B cell (primary cell): Measurements from ENCODE around the gene CCR3. TPM values are rescaled to one million over a fixed set of nuclear protein-coding genes. Genes with fewer than 3 reads are reported as not detected.
A peak's percentile ranks its signal among the peaks of the same experiment; 100 is the strongest.
"Not testable (repeated sequence)": the region's sequence is repeated elsewhere in the genome, so short reads cannot be mapped to it uniquely, and the experiment has no call there.

ENCODE experiments used
- ATAC-seq: fragments of 200-7000 bp; cut with Tn5 transposase; one replicate; pipeline ENCODE4 v1.10.0; 2021; ENCODE audit warnings: low read depth, mild to moderate bottlenecking, moderate number of reproducible peaks, moderate library complexity
- CTCF ChIA-PET: fragments of 350-600 bp; sonication (Branson Sonifier 250); formaldehyde crosslinking; loops from one replicate; lab custom pipeline; 2021; ENCODE audit warnings: antibody characterized with exemption, inconsistent platforms; lab: Charles Lee
- POLR2A ChIA-PET: fragments of 350-600 bp; sonication (Branson Sonifier 250); formaldehyde crosslinking; loops from one replicate; lab custom pipeline; 2021; ENCODE audit warnings: antibody characterized with exemption; lab: Charles Lee
- DNase-seq: peaks from one replicate; pipeline ENCODE4 v3.0.0; 2013
- H2AFZ ChIP-seq: 2 replicates; pipeline ENCODE4 v1.6.1; 2012; ENCODE audit warnings: mild to moderate bottlenecking, low read depth, low read length; ENCODE audit not compliant: insufficient read depth, poor library complexity, severe bottlenecking
- H3K27ac ChIP-seq, 2 donors: 1 replicate in 1 of 2; 2 replicates in 1 of 2; pipeline ENCODE4 v1.5.1; 2012 to 2013; ENCODE audit warnings: low read length in 2 of 2, mild to moderate bottlenecking in 2 of 2, moderate library complexity in 1 of 2
- H3K27me3 ChIP-seq, 4 experiments: fragments of 200-600 bp in 1 of 4; sonication (generic) in 1 of 4; replicated peaks in 1 of 4; 1 replicate in 2 of 4; 2 replicates in 2 of 4; pipeline versions ENCODE4 v1.6.1 to v1.7.0; 2013 to 2016; ENCODE audit warnings: low read length in 3 of 4, mild to moderate bottlenecking in 2 of 4, mixed read lengths in 1 of 4, moderate library complexity in 1 of 4; ENCODE audit not compliant: insufficient read depth in 4 of 4, control insufficient read depth in 3 of 4; ENCODE audit errors: control extremely low read depth in 1 of 4
- H3K36me3 ChIP-seq, 2 experiments: replicated peaks in 1 of 2; 1 replicate in 1 of 2; 2 replicates in 1 of 2; pipeline versions ENCODE4 v1.6.1 to v1.7.1; 2013; ENCODE audit warnings: low read length in 1 of 2; ENCODE audit not compliant: insufficient read depth in 2 of 2, control insufficient read depth in 1 of 2; ENCODE audit errors: control extremely low read depth in 1 of 2, extremely low read depth in 1 of 2
- H3K4me1 ChIP-seq, 2 donors: fragments of 200-600 bp in 1 of 2; sonication (generic) in 1 of 2; 1 replicate in 1 of 2; 2 replicates in 1 of 2; pipeline versions ENCODE4 v1.5.1 to v1.6.1; 2013 to 2017; ENCODE audit warnings: low read length in 2 of 2; ENCODE audit not compliant: control insufficient read depth in 2 of 2, insufficient read depth in 2 of 2
- H3K4me2 ChIP-seq: replicated peaks from 2 replicates; pipeline ENCODE3; 2012; ENCODE audit warnings: mild to moderate bottlenecking, low read depth, low read length; ENCODE audit not compliant: poor library complexity, severe bottlenecking
- H3K4me3 ChIP-seq, 5 experiments: fragments of 200-600 bp in 1 of 5; sonication (generic) in 1 of 5; 1 replicate in 3 of 5; 2 replicates in 2 of 5; pipeline versions ENCODE4 v1.5.1 to v1.7.0; 2011 to 2016; ENCODE audit warnings: low read length in 4 of 5, mild to moderate bottlenecking in 4 of 5, low read depth in 2 of 5, control low read depth in 1 of 5, moderate library complexity in 1 of 5; ENCODE audit not compliant: insufficient read depth in 1 of 5; ENCODE audit errors: control extremely low read depth in 1 of 5, extremely low read depth in 1 of 5
- H3K79me2 ChIP-seq: fragments of 200-600 bp; sonication (generic); one replicate; pipeline ENCODE4 v1.6.0; 2016; ENCODE audit warnings: low read length; ENCODE audit not compliant: control insufficient read depth, insufficient read depth
- H3K9ac ChIP-seq: fragments of 200-600 bp; sonication (generic); 2 replicates; pipeline ENCODE4 v1.6.1; 2017; ENCODE audit warnings: mild to moderate bottlenecking, low read length, moderate library complexity
- H3K9me3 ChIP-seq, 3 donors: one replicate each; pipeline versions ENCODE4 v1.6.1 to v1.7.1; 2013; ENCODE audit warnings: low read length in 2 of 3; ENCODE audit not compliant: control insufficient read depth in 2 of 3, insufficient read depth in 1 of 3; ENCODE audit errors: control extremely low read depth in 1 of 3
- H4K20me1 ChIP-seq: 2 replicates; pipeline ENCODE4 v1.6.0; 2012; ENCODE audit warnings: mild to moderate bottlenecking, low read length; ENCODE audit not compliant: insufficient read depth, control insufficient read depth, poor library complexity, severe bottlenecking
- H3K27ac Mint-ChIP-seq: one replicate; pipeline ENCODE4 v1.8.0; 2021; ENCODE audit warnings: mixed read lengths
- H3K27me3 Mint-ChIP-seq: one replicate; pipeline ENCODE4 v1.8.0; 2021; ENCODE audit warnings: mixed read lengths
- H3K4me1 Mint-ChIP-seq: one replicate; pipeline ENCODE4 v1.8.0; 2021; ENCODE audit warnings: mixed read lengths
- H3K4me3 Mint-ChIP-seq: one replicate; pipeline ENCODE4 v1.8.0; 2021; ENCODE audit warnings: mixed read lengths
- H3K9me3 Mint-ChIP-seq: one replicate; pipeline ENCODE4 v1.8.0; 2022; ENCODE audit warnings: mixed read lengths; ENCODE audit not compliant: insufficient read depth
- CTCF ChIP-seq: fragments of 200-600 bp; IDR thresholded peaks from one replicate; pipeline ENCODE4 v1.8.0; 2022; ENCODE audit warnings: antibody characterized with exemption, mild to moderate bottlenecking
- EZH2 ChIP-seq: IDR thresholded peaks from 2 replicates; pipeline ENCODE4 v1.6.1; 2012; ENCODE audit warnings: borderline replicate concordance, low read depth, mild to moderate bottlenecking, moderate library complexity, low read length; ENCODE audit not compliant: insufficient read depth, poor library complexity, severe bottlenecking
- WGBS: methylation state at CpG from one replicate; pipeline ENCODE4 v1.1.5; 2013; ENCODE audit warnings: missing lambda C conversion rate; ENCODE audit not compliant: insufficient coverage; 5-methylcytosine and 5-hydroxymethylcytosine counted together
- intact Hi-C: fragments of 100-400 bp; cut with micrococcal nuclease; formaldehyde crosslinking; loops from one replicate; pipeline ENCODE4 v1.10.0; 2022
- polyA plus RNA-seq: library from polyadenylated mRNA; depleted of rRNA; stranded (reverse); fragments of >200 nt; gene quantifications from 2 replicates; pipeline ENCODE4 v1.2.3, GENCODE V29; 2012
- total RNA-seq, 2 donors: library from RNA; stranded (reverse); fragments of 120-200 nt in 1 of 2; gene quantifications; 1 replicate in 1 of 2; 2 replicates in 1 of 2; pipeline versions ENCODE4 v1.2.3 to v1.2.4, GENCODE V29; 2013 to 2022

The CCR3 gene
- total and polyA plus RNA-seq, 2 donors (not counting 1 experiment from before 2014, with no cell fraction given) = 0.19 TPM; not detected in 1

- no peak overlapping the region for H3K9ac ChIP-seq
- no peak for ATAC-seq
- peaks cover 4% of the 10 kb centered on the region for H3K79me2 ChIP-seq
Measured at GRCh38 chr3:46206282-46207015, 35.8 kb upstream of the CCR3 start.

GRCh38 chr3:46207514-46207913 lies 34.7 kb upstream of the CCR3 start:
- not testable (repeated sequence) for H3K36me3 ChIP-seq, H3K9me3 Mint-ChIP-seq, H3K9me3 ChIP-seq, H3K27me3 ChIP-seq, DNase-seq, H4K20me1 ChIP-seq, H2AFZ ChIP-seq, H3K27me3 Mint-ChIP-seq, H3K27ac ChIP-seq, H3K79me2 ChIP-seq, ATAC-seq
- Mint-ChIP-seq H3K4me1 (peaks cover 45% of the 10 kb centered on the region), H3K4me3 (peak overlapping the region; percentile 40), H3K27ac (peak overlapping the region; percentile 70)
- Histone ChIP-seq H3K4me2 (peak overlapping the region; percentile 59), H3K4me3 (peak overlapping the region in 3 of 5 experiments; percentile 3 to 51 (median 6)), H3K9ac (peak overlapping the region; percentile 27), H3K4me1 (peaks cover 21 to 34% of the 10 kb centered on the region in 2 donors)
- POLR2A ChIA-PET = interaction anchor here (0.6 kb wide), 1 partner anchor 171 kb away, joined by 4 read pairs; no protein-coding TSS in a partner anchor
- WGBS = 96% methylated on average over 6 of the region's 6 CpGs
- CTCF ChIA-PET = interaction anchor here (0.7 to 6.5 kb wide), 27 partner anchors 9 to 624 kb away, joined by 3 to 67 read pairs (median 8); partner anchors contain the start of genes CCR3 and CCR5
- intact Hi-C loops = loop anchor here (5.0 kb wide), 1 partner anchor 270 kb away; no protein-coding TSS in a partner anchor

More at GRCh38 chr3:46206282-46207015, 35.8 kb upstream of the CCR3 start:
- TF ChIP-seq CTCF (no peak), EZH2 (no peak)
- CTCF ChIA-PET = interaction anchor here (1.0 to 6.5 kb wide), 8 partner anchors 10 to 163 kb away, joined by 3 to 67 read pairs (median 11); partner anchors contain the start of gene CCR5
- H4K20me1 ChIP-seq = no peaks in the 10 kb centered on the region
- intact Hi-C loops = loop anchor here (5.0 kb wide), 1 partner anchor 269 kb away; no protein-coding TSS in a partner anchor
- no peak overlapping the region for H2AFZ ChIP-seq
- no peaks in the 10 kb centered on the region for H3K9me3 ChIP-seq
- no peak for DNase-seq
- peak overlapping the region; percentile 40 for H3K4me3 Mint-ChIP-seq
- H3K36me3 ChIP-seq = no peaks in the 10 kb centered on the region
- peak overlapping the region; percentile 24 for H3K4me2 ChIP-seq
- whole genome bisulfite sequencing = 91% methylated on average over 4 of the region's 6 CpGs
- H3K4me1 Mint-ChIP-seq = peaks cover 45% of the 10 kb centered on the region
- H3K27ac Mint-ChIP-seq = peak overlapping the region; percentile 59
- peak overlapping the region in 1 of 5 experiments; percentile 19 for H3K4me3 ChIP-seq
- no peak overlapping the region for H3K27ac ChIP-seq
- H3K27me3 ChIP-seq = no peaks in the 10 kb centered on the region
- peaks cover 21 to 34% of the 10 kb centered on the region in 2 donors for H3K4me1 ChIP-seq
- POLR2A ChIA-PET = no interaction called here
- no peaks in the 10 kb centered on the region for H3K27me3 Mint-ChIP-seq
- no peaks in the 10 kb centered on the region for H3K9me3 Mint-ChIP-seq
